Caco-2 (cell line): ENCODE results near the gene COMMD9. TPM values are rescaled to one million over a fixed set of nuclear protein-coding genes. Genes with fewer than 3 reads are reported as not detected.

Experiments
- BruUV-seq: library from RNA; stranded (reverse); fragments of 400-500 nt; replicated peaks from 2 replicates; lab custom pipeline; 2021; lab: Mats Ljungman, UMichigan
- CTCF ChIA-PET: fragments of 300-600 bp; sonication (Branson Sonifier 250); formaldehyde crosslinking; loops from one replicate; lab custom pipeline; 2022; ENCODE audit warnings: antibody characterized with exemption; lab: Charles Lee
- POLR2A ChIA-PET: fragments of 300-600 bp; sonication (Branson Sonifier 250); formaldehyde crosslinking; loops from one replicate; lab custom pipeline; 2022; ENCODE audit warnings: antibody characterized with exemption; lab: Charles Lee
- DNase-seq, 2 experiments: peaks; one replicate each; pipeline versions ENCODE4 v3.0.0 to v3.0.0-alpha.2; 2020 to 2022
- H3K27me3 ChIP-seq: replicated peaks from 2 replicates; pipeline ENCODE4 v1.6.0; 2011; ENCODE audit warnings: low read length; ENCODE audit not compliant: control insufficient read depth, insufficient read depth
- H3K36me3 ChIP-seq: 2 replicates; pipeline ENCODE4 v1.5.1; 2011; ENCODE audit warnings: low read length; ENCODE audit not compliant: control insufficient read depth, insufficient read depth
- H3K4me1 ChIP-seq: fragments of 250-450 bp; sonication (Bioruptor Pico); 2 replicates; pipeline ENCODE4 v1.5.1; 2020; ENCODE audit warnings: mild to moderate bottlenecking
- H3K4me3 ChIP-seq: 2 replicates; pipeline ENCODE4 v1.5.1; 2011; ENCODE audit warnings: low read depth, mild to moderate bottlenecking, control low read depth, low read length
- H3K9me3 ChIP-seq: fragments of 250-450 bp; sonication (Bioruptor Pico); 2 replicates; pipeline ENCODE4 v1.5.1; 2020; ENCODE audit warnings: mild to moderate bottlenecking, moderate library complexity
- H3K27ac Mint-ChIP-seq: one replicate; pipeline ENCODE4 v1.8.0; 2022; ENCODE audit warnings: mixed read lengths; ENCODE audit not compliant: unreplicated experiment
- H3K27me3 Mint-ChIP-seq: one replicate; pipeline ENCODE4 v1.8.0; 2022; ENCODE audit warnings: mixed read lengths; ENCODE audit not compliant: insufficient read depth, unreplicated experiment
- H3K36me3 Mint-ChIP-seq: one replicate; pipeline ENCODE4 v1.8.0; 2022; ENCODE audit warnings: mild to moderate bottlenecking, mixed read lengths; ENCODE audit not compliant: insufficient read depth, unreplicated experiment
- H3K4me1 Mint-ChIP-seq: one replicate; pipeline ENCODE4 v1.8.0; 2022; ENCODE audit warnings: low read depth, mixed read lengths; ENCODE audit not compliant: unreplicated experiment
- H3K4me3 Mint-ChIP-seq: one replicate; pipeline ENCODE4 v1.8.0; 2022; ENCODE audit warnings: mild to moderate bottlenecking, moderate library complexity, mixed read lengths; ENCODE audit not compliant: unreplicated experiment
- H3K9me3 Mint-ChIP-seq: one replicate; pipeline ENCODE4 v1.8.0; 2022; ENCODE audit warnings: mixed read lengths; ENCODE audit not compliant: unreplicated experiment
- CTCF ChIP-seq, 2 experiments: fragments of 200-600 bp in 1 of 2; IDR thresholded peaks; 1 replicate in 1 of 2; 2 replicates in 1 of 2; pipeline versions ENCODE4 v1.5.1 to v1.8.0; 2011 to 2022; ENCODE audit warnings: antibody characterized with exemption in 1 of 2, control low read depth in 1 of 2, inconsistent platforms in 1 of 2, low read depth in 1 of 2, low read length in 1 of 2, mild to moderate bottlenecking in 1 of 2, moderate library complexity in 1 of 2; ENCODE audit not compliant: insufficient read depth in 1 of 2, severe bottlenecking in 1 of 2, unreplicated experiment in 1 of 2
- intact Hi-C: fragments of 100-400 bp; cut with micrococcal nuclease; formaldehyde crosslinking; loops from one replicate; pipeline ENCODE4 v1.10.0; 2022; ENCODE audit not compliant: unreplicated experiment
- total RNA-seq: library from RNA; stranded (reverse); gene quantifications from 2 replicates; pipeline ENCODE4 v1.2.3, GENCODE V29; 2022

Gene COMMD9
- total RNA-seq, 1 experiment from 2014 or later: 46.9 TPM

- H3K4me3 ChIP-seq: no peak overlapping the region
- Mint-ChIP-seq H3K27ac (no peak overlapping the region), H3K4me3 (no peak overlapping the region), H3K36me3 (no peaks in the 10 kb centered on the region), H3K9me3 (no peaks in the 10 kb centered on the region), H3K4me1 (peaks cover 6% of the 10 kb centered on the region), H3K27me3 (no peaks in the 10 kb centered on the region)
- no peaks in the 10 kb centered on the region for H3K4me1 ChIP-seq
- no peaks in the 10 kb centered on the region for H3K36me3 ChIP-seq
- no peak for DNase-seq
- H3K9me3 ChIP-seq: no peaks in the 10 kb centered on the region
- ChIA-PET CTCF (no interaction called here), POLR2A (no interaction called here)
- intact Hi-C loops: no loop called here
- no peak for TF ChIP-seq CTCF (IDR thresholded peaks at IDR 0.05; ENCODE audit: insufficient read depth in 1 of 2, low read depth in 1 of 2, low read length in 1 of 2, severe bottlenecking in 1 of 2, unreplicated experiment in 1 of 2)
- no TSS peak for BruUV-seq
- H3K27me3 ChIP-seq: no peaks in the 10 kb centered on the region
Observed at GRCh38 chr11:36282926-36283325, 6.3 kb downstream of the COMMD9 start.

DNA sequence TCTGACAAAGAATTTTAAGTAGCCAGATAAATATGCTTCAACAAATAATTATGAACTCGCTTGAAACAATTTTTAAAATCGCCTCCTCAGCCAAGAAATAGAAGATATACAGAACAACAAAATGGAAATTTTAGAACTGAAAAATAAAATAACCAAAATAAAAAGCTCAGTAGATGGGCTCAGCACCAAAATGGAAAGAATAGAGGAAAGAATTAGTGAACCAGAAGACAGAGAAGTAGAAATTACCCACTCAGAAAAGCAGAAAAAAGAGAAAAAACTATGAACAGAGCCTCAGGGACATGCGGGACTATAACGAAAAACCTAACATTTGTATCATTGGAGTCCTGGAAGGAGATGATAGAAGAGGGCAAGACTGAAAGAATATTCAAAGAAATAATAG lies 7.4 kb downstream of the COMMD9 start:
- TF ChIP-seq CTCF (IDR thresholded peaks at IDR 0.05; ENCODE audit: insufficient read depth in 1 of 2, low read depth in 1 of 2, low read length in 1 of 2, severe bottlenecking in 1 of 2, unreplicated experiment in 1 of 2): no peak
- no peaks in the 10 kb centered on the region for H3K9me3 ChIP-seq
- Mint-ChIP-seq H3K4me3 (no peak overlapping the region), H3K4me1 (peaks cover 6% of the 10 kb centered on the region), H3K27ac (no peak overlapping the region), H3K9me3 (no peaks in the 10 kb centered on the region), H3K36me3 (no peaks in the 10 kb centered on the region), H3K27me3 (no peaks in the 10 kb centered on the region)
- no peaks in the 10 kb centered on the region for H3K36me3 ChIP-seq
- no peak for DNase-seq
- no peak overlapping the region for H3K4me3 ChIP-seq
- CTCF ChIA-PET: no interaction called here
- POLR2A ChIA-PET: no interaction called here
- intact Hi-C loops: no loop called here
- no peaks in the 10 kb centered on the region for H3K4me1 ChIP-seq
- H3K27me3 ChIP-seq: no peaks in the 10 kb centered on the region
- BruUV-seq: no TSS peak

GRCh38 chr11:36280531-36280930 lies 8.7 kb downstream of the COMMD9 start:
- H3K27me3 ChIP-seq: no peaks in the 10 kb centered on the region
- Mint-ChIP-seq H3K4me1 (peaks cover 6% of the 10 kb centered on the region), H3K4me3 (no peak overlapping the region), H3K9me3 (no peaks in the 10 kb centered on the region), H3K27ac (no peak overlapping the region), H3K27me3 (no peaks in the 10 kb centered on the region), H3K36me3 (no peaks in the 10 kb centered on the region)
- H3K9me3 ChIP-seq: no peaks in the 10 kb centered on the region
- H3K4me1 ChIP-seq: no peaks in the 10 kb centered on the region
- TF ChIP-seq CTCF (IDR thresholded peaks at IDR 0.05; ENCODE audit: insufficient read depth in 1 of 2, low read depth in 1 of 2, low read length in 1 of 2, severe bottlenecking in 1 of 2, unreplicated experiment in 1 of 2): no peak
- ChIA-PET POLR2A (no interaction called here), CTCF (no interaction called here)
- BruUV-seq: no TSS peak
- H3K4me3 ChIP-seq: no peak overlapping the region
- DNase-seq: no peak
- H3K36me3 ChIP-seq: no peaks in the 10 kb centered on the region
- intact Hi-C loops: no loop called here
